GM21367 (cell line): ENCODE results near the gene CDH22.

ENCODE experiments used
- ATAC-seq: cut with Tn5 transposase; IDR thresholded peaks from one replicate; pipeline ENCODE4 v1.9.1; 2021; ENCODE audit not compliant: unreplicated experiment

Gene CDH22

GRCh38 chr20:46324960-46325703 is 16.8 kb upstream of the CDH22 start:
- ATAC-seq: no peak

- no peak for ATAC-seq
These were observed 16.1 kb upstream of the CDH22 start for GRCh38 chr20:46324379-46324778.

GRCh38 chr20:46323557-46323956 is 15.3 kb upstream of the CDH22 start:
- no peak for ATAC-seq

- no peak for ATAC-seq
These were observed 14.3 kb upstream of the CDH22 start for GRCh38 chr20:46322641-46323040.

- ATAC-seq: no peak
These were observed 9.4 kb upstream of the CDH22 start for GRCh38 chr20:46317685-46318177.

GRCh38 chr20:46316984-46317684 is 8.8 kb upstream of the CDH22 start:
- ATAC-seq: no peak

GRCh38 chr20:46315311-46315710 is 7.0 kb upstream of the CDH22 start:
- no peak for ATAC-seq

GRCh38 chr20:46312945-46313861 is 4.9 kb upstream of the CDH22 start:
- ATAC-seq: no peak

- no peak for ATAC-seq
These were observed 4.0 kb upstream of the CDH22 start for GRCh38 chr20:46312075-46312944.

- ATAC-seq: no peak
These were observed 3.4 kb upstream of the CDH22 start for GRCh38 chr20:46311719-46312074.

GRCh38 chr20:46311039-46311650 is 2.8 kb upstream of the CDH22 start:
- ATAC-seq: no peak

GRCh38 chr20:46309945-46310344 is 1.6 kb upstream of the CDH22 start:
- no peak for ATAC-seq

- ATAC-seq: no peak
These were observed 370 bp downstream of the CDH22 start for GRCh38 chr20:46307999-46308257.

GRCh38 chr20:46307139-46307998 is 929 bp downstream of the CDH22 start:
- no peak for ATAC-seq

GRCh38 chr20:46306743-46307138 is 1.6 kb downstream of the CDH22 start:
- no peak for ATAC-seq

GRCh38 chr20:46305973-46306360 is 2.3 kb downstream of the CDH22 start:
- no peak for ATAC-seq

GRCh38 chr20:46305331-46305972 is 2.8 kb downstream of the CDH22 start:
- no peak for ATAC-seq

GRCh38 chr20:46304852-46305251 is 3.4 kb downstream of the CDH22 start:
- no peak for ATAC-seq

- no peak for ATAC-seq
These were observed 3.9 kb downstream of the CDH22 start for GRCh38 chr20:46304361-46304760.
